ENCODE results near the gene ARSA.
"Not testable (repeated sequence)": the region's sequence is repeated elsewhere in the genome, so short reads cannot be mapped to it uniquely, and the experiment has no call there.

The ARSA gene

GRCh38 chr22:50625131-50625567 is 2.8 kb downstream of the ARSA start:
- DNase-seq (ENCODE audit: low read depth, low spot score) = no peak
- H3K4me3 ChIP-seq (ENCODE audit: low read length) = no peak overlapping the region

- DNase-seq (ENCODE audit: low read depth, low spot score) = no peak
- H3K4me3 ChIP-seq (ENCODE audit: low read length) = no peak overlapping the region
These were observed 3.4 kb downstream of the ARSA start for GRCh38 chr22:50624347-50625130.

GRCh38 chr22:50622723-50623327 is 5.1 kb downstream of the ARSA start:
- no peak for DNase-seq (ENCODE audit: low read depth, low spot score)
- no peak overlapping the region for H3K4me3 ChIP-seq (ENCODE audit: low read length)

DNA sequence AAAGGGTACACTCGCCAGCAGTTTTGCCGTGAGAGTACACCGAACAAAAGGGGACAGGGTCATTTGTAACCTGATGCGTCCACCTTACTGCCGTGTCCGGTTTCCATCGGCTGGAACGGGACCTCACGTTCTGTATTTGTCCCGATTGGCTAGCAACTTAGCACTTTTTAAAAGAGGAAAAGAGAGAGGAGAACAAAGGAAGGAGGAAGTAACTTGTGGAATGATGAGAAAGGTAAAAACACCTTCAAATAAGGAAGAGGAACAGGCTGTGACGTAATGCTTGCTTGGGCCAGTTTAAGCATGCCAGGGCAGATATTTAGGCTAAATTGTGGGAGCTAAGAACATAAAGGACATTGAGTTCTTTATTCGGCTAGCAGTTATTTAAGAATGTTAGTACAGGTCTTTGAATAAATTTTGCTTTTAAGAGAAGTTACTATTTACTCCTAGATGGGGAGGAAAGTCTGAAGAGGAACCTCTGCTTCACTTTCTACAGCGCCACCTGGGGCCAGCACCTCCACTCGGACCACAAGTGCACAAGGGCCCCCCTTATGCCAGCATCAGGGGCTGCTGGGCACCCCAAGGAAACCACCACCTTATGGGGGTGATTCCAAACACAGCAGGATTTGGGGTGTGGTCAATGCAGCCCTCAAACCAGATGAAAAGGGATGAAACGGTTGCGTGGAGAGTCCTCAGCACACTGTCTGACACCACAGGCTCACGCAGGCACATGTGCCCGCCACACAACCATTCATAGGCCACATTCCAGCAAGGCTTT is 5.8 kb downstream of the ARSA start:
- H3K4me3 ChIP-seq (ENCODE audit: low read length) = peak overlapping the region; percentile 67
- DNase-seq (ENCODE audit: low read depth, low spot score) = no peak

DNA sequence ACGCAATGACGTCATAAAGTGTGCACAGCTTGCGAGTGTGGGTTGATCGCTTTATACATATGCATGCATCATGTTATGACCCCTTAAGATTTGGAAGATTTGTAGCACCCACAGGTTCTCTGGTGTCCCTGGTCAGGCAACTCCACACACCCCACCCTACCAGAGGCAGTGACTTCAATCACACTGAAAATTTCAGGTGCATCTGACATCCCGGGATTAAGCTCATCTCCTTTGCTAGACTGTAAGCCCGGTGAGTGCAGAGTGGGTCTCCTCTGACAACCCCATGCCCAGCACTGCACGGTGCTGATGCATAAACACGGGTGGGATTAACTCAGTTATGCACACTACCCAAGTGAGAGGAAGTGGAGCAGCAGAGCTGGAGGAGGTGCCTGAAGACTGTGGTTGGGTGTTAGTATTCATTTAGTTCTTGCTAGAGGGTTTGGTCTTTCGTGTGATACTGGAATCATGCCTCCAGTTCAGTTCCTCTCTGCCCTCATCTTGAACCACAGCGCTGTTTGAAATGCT is 6.5 kb downstream of the ARSA start:
- peak overlapping the region; percentile 67 for H3K4me3 ChIP-seq (ENCODE audit: low read length)
- peak; percentile 76 for DNase-seq (ENCODE audit: low read depth, low spot score)

DNA sequence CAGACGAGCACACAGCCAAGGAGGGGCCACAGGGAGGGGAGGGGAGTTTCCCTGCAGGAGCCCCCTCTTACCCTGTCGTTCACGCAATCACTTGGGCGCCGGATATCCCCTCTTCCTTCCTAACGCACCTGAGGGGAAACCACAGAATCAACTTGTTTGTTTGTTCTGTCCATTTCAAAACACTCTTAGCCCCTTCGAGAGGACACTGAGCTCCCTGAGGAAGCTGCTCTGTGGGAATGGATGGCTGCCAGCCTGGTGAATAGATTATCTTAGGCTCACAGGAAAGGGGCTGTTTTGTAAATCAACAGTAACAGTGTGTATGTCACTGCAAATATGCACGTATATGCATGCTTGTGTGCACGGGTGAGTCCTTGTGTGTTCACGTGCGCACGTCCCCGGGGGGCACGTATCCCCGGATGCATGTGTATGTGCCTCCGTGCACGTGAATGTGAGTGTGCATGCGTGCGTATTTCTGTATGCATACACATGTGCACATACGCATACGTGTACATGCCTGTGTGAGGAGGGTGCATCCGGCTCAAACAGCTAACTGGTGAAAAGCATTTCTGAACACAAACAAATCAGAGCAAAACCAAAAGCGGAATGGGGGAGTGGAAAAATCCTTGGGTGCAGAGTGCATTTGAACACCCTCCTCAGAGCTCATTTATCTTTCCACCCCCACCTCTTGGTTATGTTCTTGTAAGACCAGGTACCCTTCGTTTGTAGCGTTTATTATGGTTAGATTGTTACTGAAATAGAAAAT is 7.2 kb downstream of the ARSA start:
- peak overlapping the region; percentile 67 for H3K4me3 ChIP-seq (ENCODE audit: low read length)
- DNase-seq (ENCODE audit: low read depth, low spot score) = peak; percentile 91

DNA sequence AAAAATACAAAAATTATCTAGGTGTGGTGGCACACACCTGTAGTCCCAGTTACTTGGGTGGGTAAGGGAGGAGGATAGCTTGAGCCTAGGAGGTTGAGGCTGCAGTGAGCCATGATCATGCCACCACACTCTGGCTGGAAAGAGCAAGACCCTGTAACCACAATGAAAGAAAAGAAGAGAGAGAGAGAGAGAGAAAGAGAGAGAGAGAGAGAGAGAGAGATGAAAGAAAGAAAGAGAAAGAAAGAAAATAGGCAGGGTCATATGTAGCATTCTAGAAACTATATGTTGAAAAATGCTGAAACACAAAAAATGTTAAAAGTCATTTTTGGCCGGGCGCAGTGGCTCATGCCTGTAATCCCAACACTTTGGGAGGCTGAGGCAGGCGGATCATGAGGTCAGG is 13.7 kb downstream of the ARSA start:
- DNase-seq (ENCODE audit: low read depth, low spot score) = not testable (repeated sequence)

GRCh38 chr22:50613291-50613981 is 14.5 kb downstream of the ARSA start:
- DNase-seq (ENCODE audit: low read depth, low spot score) = no peak
- H3K4me3 ChIP-seq (ENCODE audit: low read length) = no peak overlapping the region

More for the DNA sequence above, 13.7 kb downstream of the ARSA start:
- H3K4me3 ChIP-seq (ENCODE audit: low read length) = not testable (repeated sequence)

- no peak for DNase-seq (ENCODE audit: low read depth, low spot score)
These were observed 15.3 kb downstream of the ARSA start for GRCh38 chr22:50612528-50613221.

GRCh38 chr22:50612168-50612527 is 15.8 kb downstream of the ARSA start:
- no peak overlapping the region for H3K4me3 ChIP-seq (ENCODE audit: low read length)
- DNase-seq (ENCODE audit: low read depth, low spot score) = no peak

More at GRCh38 chr22:50612528-50613221, 15.3 kb downstream of the ARSA start:
- H3K4me3 ChIP-seq (ENCODE audit: low read length) = no peak overlapping the region

DNA sequence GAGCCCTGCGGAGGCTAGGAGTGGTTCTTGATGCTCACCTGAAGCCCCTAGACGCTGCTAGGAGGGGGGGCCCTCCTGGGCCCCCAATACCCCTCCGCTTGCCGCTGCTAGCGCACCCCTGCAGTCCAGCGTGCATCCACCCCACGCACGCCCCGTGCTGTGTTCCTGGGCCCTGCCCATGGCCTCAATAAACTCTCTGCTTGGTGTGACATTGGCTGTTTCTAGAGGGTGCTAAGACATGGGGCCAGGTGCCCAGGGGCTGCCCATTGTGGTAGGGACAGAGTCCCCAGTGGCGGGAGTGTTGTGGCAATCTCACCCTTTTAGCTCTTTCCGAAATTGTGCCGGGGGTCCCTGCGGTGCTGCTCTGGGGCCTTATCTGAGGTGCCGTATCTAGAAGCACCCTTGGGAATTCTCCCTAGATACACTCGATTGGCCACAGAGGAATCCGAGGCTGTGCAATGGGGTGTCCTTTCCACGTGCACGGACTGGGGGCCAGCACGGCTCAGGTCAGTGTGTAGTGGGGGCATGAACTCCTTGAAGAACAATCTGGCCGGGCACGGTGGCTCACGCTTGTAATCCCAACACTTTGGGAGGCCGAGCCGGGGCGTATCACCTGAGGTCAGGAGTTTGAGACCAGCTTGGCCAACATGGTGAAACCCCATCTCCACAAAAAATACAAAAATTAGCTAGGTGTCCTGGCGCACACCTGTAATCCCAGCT is 16.5 kb downstream of the ARSA start:
- H3K4me3 ChIP-seq (ENCODE audit: low read length) = no peak overlapping the region
- DNase-seq (ENCODE audit: low read depth, low spot score) = no peak

- DNase-seq (ENCODE audit: low read depth, low spot score) = no peak
- no peak overlapping the region for H3K4me3 ChIP-seq (ENCODE audit: low read length)
These were observed 17.4 kb downstream of the ARSA start for GRCh38 chr22:50610581-50610980.

- no peak for DNase-seq (ENCODE audit: low read depth, low spot score)
- H3K4me3 ChIP-seq (ENCODE audit: low read length) = no peak overlapping the region
These were observed 17.9 kb downstream of the ARSA start for GRCh38 chr22:50610041-50610451.

DNA sequence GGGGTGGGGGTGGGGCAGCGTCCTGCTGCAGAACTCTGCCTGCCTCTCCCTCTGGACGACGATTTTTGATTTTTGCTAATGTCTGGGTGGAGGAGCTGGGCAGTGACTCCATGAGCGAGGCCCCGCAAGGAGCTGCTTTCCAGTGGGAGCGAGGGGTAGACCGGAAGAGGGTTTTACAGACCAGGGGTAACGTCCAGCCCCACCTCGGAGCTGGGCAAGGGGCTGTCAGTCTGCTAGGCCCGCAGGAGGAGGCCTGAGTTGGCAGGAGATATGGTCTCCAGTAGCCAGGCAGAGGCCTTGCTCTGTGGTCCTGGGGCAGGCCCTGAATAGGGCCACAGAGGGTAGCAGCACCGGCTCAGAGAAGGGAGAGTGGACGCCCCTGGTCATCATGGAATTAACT is 18.4 kb downstream of the ARSA start:
- DNase-seq (ENCODE audit: low read depth, low spot score) = no peak

DNA sequence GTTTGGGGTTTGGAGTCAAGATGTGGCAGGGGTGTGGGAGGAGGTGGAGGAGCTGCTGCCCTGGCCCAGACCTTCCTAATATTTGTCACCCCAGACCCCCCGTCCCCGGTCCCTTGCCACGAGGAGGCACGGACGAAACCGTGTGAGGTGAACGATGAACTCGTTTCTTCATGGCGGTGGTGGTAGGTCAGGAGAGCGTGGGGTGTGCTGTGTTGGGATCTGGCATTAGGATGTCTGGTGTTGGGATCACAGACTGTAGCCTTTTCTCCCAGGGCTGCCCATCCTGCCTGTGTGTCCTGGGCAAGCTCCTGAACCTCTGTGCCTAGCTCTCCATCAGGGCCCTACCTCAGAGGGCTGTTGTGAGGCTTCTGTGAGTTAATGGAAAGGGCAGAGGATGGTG is 19.0 kb downstream of the ARSA start:
- DNase-seq (ENCODE audit: low read depth, low spot score) = no peak
- no peak overlapping the region for H3K4me3 ChIP-seq (ENCODE audit: low read length)

More for the DNA sequence above, 18.4 kb downstream of the ARSA start:
- no peak overlapping the region for H3K4me3 ChIP-seq (ENCODE audit: low read length)

DNA sequence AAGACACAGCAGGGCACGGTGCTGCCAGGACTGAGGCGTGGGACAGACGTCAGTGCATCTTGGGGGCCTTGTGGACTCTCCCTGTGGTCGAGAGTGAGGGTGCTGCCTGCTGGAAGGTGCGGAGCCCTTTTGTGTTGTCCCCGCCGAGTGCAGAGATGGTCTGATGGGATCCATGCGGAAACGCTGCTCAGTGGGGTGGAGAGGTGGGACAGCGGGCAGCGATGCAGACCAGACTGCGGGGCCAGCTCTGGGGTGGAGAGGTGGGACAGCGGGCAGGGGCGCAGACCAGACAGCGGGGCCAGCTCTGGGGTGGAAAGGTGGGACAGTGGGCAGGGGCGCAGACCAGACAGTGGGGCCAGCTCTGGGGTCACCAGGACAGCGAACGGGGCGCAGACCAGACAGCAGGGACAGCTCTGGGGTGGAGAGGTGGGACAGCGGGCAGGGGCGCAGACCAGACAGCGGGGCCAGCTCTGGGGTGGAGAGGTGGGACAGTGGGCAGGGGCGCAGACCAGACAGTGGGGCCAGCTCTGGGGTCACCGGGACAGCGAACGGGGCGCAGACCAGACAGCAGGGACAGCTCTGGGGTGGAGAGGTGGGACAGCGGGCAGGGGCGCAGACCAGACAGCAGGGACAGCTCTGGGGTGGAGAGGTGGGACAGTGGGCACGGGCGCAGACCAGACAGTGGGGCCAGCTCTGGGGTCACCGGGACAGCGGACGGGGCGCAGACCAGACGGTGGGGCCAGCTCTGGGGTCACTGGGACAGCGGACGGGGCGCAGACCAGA is 19.7 kb downstream of the ARSA start:
- not testable (repeated sequence) for H3K4me3 ChIP-seq (ENCODE audit: low read length); DNase-seq (ENCODE audit: low read depth, low spot score)

- DNase-seq (ENCODE audit: low read depth, low spot score) = no peak
- H3K4me3 ChIP-seq (ENCODE audit: low read length) = no peak overlapping the region
These were observed 20.3 kb downstream of the ARSA start for GRCh38 chr22:50607659-50608020.
